SH-SY5Y (cell line): ENCODE results near the gene NNAT.

ENCODE experiments used
- GATA2 ChIP-seq: IDR thresholded peaks from 2 replicates; pipeline ENCODE4 v1.6.1; 2011; ENCODE audit warnings: mild to moderate bottlenecking, low read depth, low read length
- GATA3 ChIP-seq: IDR thresholded peaks from 2 replicates; pipeline ENCODE4 v1.6.1; 2011; ENCODE audit warnings: low read depth, mild to moderate bottlenecking, low read length, moderate library complexity

DNA sequence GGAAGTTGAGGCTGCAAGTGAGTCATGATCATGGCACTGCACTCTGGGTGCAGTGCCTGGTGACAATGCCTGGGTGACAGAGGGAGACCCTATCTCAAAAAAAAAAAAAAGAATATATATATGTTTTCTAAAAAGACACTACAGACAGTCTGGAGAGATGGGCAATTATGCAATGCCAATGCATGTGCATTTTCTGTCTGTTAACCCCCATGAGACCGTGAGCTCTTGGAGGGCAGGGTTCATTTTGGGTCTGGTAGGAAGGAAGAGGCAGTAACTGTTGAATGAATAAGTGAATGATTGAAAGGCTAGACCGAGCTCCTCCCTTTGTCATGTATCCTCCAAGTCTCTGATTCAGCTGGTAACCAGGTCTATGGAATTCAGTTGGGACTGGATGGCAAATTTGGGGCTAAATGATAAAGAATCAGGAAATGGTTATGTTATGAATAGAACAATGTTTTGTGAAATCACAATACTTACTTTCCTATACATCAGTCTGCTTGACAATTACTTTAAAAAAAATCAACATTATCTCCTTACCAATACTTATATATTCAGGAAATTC lies 12.2 kb downstream of the NNAT start:
- TF ChIP-seq GATA3 (no peak), GATA2 (no peak)
